HUES6 (cell line): Measurements from ENCODE around the gene LDLRAD3.

ENCODE experiments used
- H3K27ac ChIP-seq: 2 replicates; pipeline ENCODE4 v1.7.0; 2013; ENCODE audit warnings: low read depth, mild to moderate bottlenecking, low read length, inconsistent platforms
- H3K27me3 ChIP-seq: 2 replicates; pipeline ENCODE4 v1.6.1; 2013; ENCODE audit warnings: low read length; ENCODE audit not compliant: control insufficient read depth, insufficient read depth
- H3K36me3 ChIP-seq: 2 replicates; pipeline ENCODE4 v1.6.1; 2013; ENCODE audit warnings: low read length; ENCODE audit not compliant: control insufficient read depth, insufficient read depth
- H3K4me1 ChIP-seq: 2 replicates; pipeline ENCODE4 v1.6.1; 2013; ENCODE audit warnings: low read length; ENCODE audit not compliant: control insufficient read depth, insufficient read depth
- H3K4me3 ChIP-seq: 2 replicates; pipeline ENCODE4 v1.5.1; 2013; ENCODE audit warnings: low read depth, low read length
- H3K9ac ChIP-seq: one replicate; pipeline ENCODE4 v1.6.1; 2013; ENCODE audit warnings: mild to moderate bottlenecking, low read length
- H3K9me3 ChIP-seq: 2 replicates; pipeline ENCODE4 v1.6.1; 2013; ENCODE audit warnings: low read depth, low read length; ENCODE audit not compliant: control insufficient read depth, insufficient read depth

LDLRAD3 gene

GRCh38 chr11:35927682-35928081, 16.2 kb upstream of the LDLRAD3 start:
- Histone ChIP-seq H3K27me3 (no peaks in the 10 kb centered on the region), H3K36me3 (no peaks in the 10 kb centered on the region), H3K9me3 (peaks cover 6% of the 10 kb centered on the region), H3K4me1 (no peaks in the 10 kb centered on the region), H3K9ac (no peak overlapping the region), H3K27ac (no peak overlapping the region), H3K4me3 (no peak overlapping the region)

- no peaks in the 10 kb centered on the region for H3K36me3 ChIP-seq
- H3K4me3 ChIP-seq = no peak overlapping the region
- no peaks in the 10 kb centered on the region for H3K4me1 ChIP-seq
- peaks cover 6% of the 10 kb centered on the region for H3K9me3 ChIP-seq
- no peak overlapping the region for H3K27ac ChIP-seq
- H3K27me3 ChIP-seq = no peaks in the 10 kb centered on the region
- no peak overlapping the region for H3K9ac ChIP-seq
These were observed 15.0 kb upstream of the LDLRAD3 start for GRCh38 chr11:35928688-35929395.

DNA sequence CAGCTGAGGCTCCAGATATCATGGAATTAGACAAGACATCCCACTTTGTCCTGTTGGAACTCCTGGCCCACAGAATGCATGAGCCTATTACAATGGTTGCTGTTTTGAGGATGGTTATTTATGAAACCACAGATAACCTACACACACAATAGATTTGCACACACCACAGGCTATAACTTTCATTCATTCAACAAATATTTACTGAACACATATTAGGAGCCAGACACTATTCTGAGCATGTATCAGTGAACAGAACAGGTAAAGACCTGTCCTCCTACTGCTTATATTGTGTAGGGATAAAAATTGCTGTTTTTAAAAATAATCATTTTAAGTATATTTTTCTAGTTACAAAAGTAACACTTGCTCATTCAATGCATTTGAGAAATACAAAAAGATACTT, 13.4 kb upstream of the LDLRAD3 start:
- H3K9me3 ChIP-seq = peaks cover 6% of the 10 kb centered on the region
- no peak overlapping the region for H3K27ac ChIP-seq

GRCh38 chr11:35932121-35932520, 11.7 kb upstream of the LDLRAD3 start:
- H3K9ac ChIP-seq = no peak overlapping the region
- H3K9me3 ChIP-seq = peaks cover 6% of the 10 kb centered on the region
- H3K4me1 ChIP-seq = no peaks in the 10 kb centered on the region
- H3K27ac ChIP-seq = no peak overlapping the region
- no peaks in the 10 kb centered on the region for H3K27me3 ChIP-seq
- H3K36me3 ChIP-seq = no peaks in the 10 kb centered on the region
- H3K4me3 ChIP-seq = no peak overlapping the region

More for the DNA sequence above, 13.4 kb upstream of the LDLRAD3 start:
- H3K4me3 ChIP-seq = no peak overlapping the region
- no peaks in the 10 kb centered on the region for H3K4me1 ChIP-seq
- H3K36me3 ChIP-seq = no peaks in the 10 kb centered on the region
- H3K9ac ChIP-seq = no peak overlapping the region
- no peaks in the 10 kb centered on the region for H3K27me3 ChIP-seq

DNA sequence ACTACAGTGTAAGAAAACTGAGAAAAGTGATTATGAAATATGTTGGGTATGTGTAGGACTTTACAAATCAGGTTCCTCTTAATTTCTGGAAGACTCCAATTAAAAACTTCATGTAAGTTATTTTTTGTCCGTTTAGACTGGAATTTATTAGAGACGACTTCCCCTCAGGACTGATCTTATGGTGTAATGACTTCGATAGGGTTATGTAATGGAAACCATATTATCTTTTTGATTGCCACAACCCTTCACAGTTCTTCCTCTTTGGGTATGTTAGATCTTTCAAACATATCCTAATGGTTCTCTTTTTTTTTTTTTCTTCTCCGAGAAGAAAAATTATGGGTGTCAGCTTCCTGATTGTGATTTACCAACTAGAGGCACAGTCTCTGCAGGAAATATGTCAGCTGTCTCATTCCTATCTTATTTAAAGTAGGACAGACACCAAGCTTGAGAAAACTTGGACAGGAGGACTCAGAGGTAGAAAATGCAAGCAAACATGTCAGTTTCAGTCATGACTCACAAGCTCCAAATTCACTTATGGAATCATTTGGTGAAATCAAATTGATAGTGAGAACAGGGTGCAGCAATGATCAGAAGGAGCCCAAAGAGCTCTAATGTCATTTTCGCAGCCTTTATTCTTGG, 11.1 kb upstream of the LDLRAD3 start:
- Histone ChIP-seq H3K4me1 (peaks cover 4% of the 10 kb centered on the region; the same call in 1 of the 2 replicates), H3K9me3 (peaks cover 6% of the 10 kb centered on the region), H3K4me3 (no peak overlapping the region), H3K27me3 (no peaks in the 10 kb centered on the region), H3K27ac (no peak overlapping the region), H3K36me3 (no peaks in the 10 kb centered on the region), H3K9ac (no peak overlapping the region)

DNA sequence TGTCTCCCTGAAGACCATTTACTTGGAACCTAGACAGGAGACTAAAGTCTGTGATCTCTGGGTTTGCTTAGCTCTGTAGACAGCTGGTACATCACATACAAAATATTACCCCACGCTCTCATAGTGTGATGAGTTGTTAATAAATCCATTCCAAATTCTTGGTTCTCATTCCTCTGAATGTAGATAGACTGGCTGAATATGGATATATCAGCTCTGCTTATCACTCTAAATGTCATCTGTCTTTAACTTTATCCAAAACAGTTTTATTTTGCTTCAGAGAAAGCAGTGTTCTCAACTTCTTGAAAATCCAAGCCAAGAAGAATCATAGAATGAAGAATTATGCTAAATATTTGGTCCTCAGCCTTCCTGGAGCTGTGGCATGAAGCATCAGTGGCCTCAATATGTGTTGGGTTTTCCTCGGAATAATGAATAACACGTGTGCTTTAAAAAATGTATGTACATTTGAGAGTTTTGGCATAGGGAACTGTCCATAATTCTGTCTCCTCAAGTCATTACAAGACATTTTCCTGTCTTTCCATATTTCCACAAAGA, 10.5 kb upstream of the LDLRAD3 start:
- H3K27ac ChIP-seq = no peak overlapping the region
- H3K27me3 ChIP-seq = no peaks in the 10 kb centered on the region
- H3K4me1 ChIP-seq = peaks cover 9% of the 10 kb centered on the region
- no peak overlapping the region for H3K4me3 ChIP-seq
- no peaks in the 10 kb centered on the region for H3K36me3 ChIP-seq
- no peak overlapping the region for H3K9ac ChIP-seq
- peaks cover 6% of the 10 kb centered on the region for H3K9me3 ChIP-seq

GRCh38 chr11:35934271-35934670, 9.6 kb upstream of the LDLRAD3 start:
- Histone ChIP-seq H3K9ac (no peak overlapping the region), H3K36me3 (no peaks in the 10 kb centered on the region), H3K9me3 (peaks cover 6% of the 10 kb centered on the region), H3K4me1 (peaks cover 9% of the 10 kb centered on the region), H3K27ac (no peak overlapping the region), H3K27me3 (no peaks in the 10 kb centered on the region), H3K4me3 (no peak overlapping the region)

- no peak overlapping the region for H3K27ac ChIP-seq
- H3K4me3 ChIP-seq = no peak overlapping the region
- no peaks in the 10 kb centered on the region; the same call in 1 of the 2 replicates for H3K27me3 ChIP-seq
- peaks cover 6% of the 10 kb centered on the region for H3K9me3 ChIP-seq
- H3K9ac ChIP-seq = no peak overlapping the region
- H3K36me3 ChIP-seq = no peaks in the 10 kb centered on the region
- H3K4me1 ChIP-seq = peaks cover 9% of the 10 kb centered on the region
These were observed 8.9 kb upstream of the LDLRAD3 start for GRCh38 chr11:35934981-35935380.

- no peak overlapping the region for H3K27ac ChIP-seq
- peaks cover 9% of the 10 kb centered on the region for H3K4me1 ChIP-seq
- no peak overlapping the region for H3K4me3 ChIP-seq
- no peaks in the 10 kb centered on the region for H3K36me3 ChIP-seq
- no peaks in the 10 kb centered on the region; the same call in 1 of the 2 replicates for H3K27me3 ChIP-seq
- H3K9me3 ChIP-seq = peaks cover 6% of the 10 kb centered on the region
- no peak overlapping the region for H3K9ac ChIP-seq
These were observed 8.5 kb upstream of the LDLRAD3 start for GRCh38 chr11:35935390-35935789.

DNA sequence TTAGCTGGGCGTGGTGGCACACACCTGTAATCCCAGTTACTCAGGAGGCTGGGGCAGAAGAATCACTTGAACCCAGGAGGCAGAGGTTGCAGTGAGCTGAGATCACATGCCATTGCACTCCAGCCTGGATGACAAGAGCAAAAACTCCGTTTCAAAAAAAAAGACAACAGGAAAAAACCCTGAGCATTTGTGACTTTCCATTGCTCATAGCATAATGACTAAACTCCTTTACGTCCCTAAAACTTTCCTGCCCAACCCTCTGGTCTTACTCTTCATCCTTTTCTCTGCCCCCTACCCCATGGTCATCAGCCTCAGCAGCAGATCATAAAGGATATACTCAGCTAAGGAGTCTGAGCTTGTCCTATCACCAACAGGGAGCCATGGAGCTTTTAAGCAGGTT, 6.8 kb upstream of the LDLRAD3 start:
- Histone ChIP-seq H3K9ac (no peak overlapping the region), H3K4me3 (no peak overlapping the region), H3K9me3 (peaks cover 2% of the 10 kb centered on the region)

DNA sequence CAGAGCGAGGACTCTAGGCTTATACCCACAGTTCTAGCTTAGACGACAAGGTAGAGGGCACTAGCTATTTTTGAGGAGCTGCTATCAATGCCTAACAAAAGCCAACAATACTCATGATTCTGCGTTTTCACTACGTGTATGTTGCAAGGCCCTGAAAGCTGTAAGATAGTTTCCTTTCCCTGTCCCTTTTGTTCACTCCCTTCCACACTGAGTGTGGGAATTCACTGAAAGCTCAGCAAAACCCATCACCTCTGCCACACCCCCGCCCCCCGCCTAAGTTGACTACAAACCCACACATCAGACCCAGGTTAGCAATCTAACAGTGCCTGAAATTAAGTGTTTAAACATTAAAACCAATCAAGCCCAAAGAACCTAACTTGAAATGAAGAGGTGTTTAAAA, 6.2 kb upstream of the LDLRAD3 start:
- Histone ChIP-seq H3K4me1 (peaks cover 10% of the 10 kb centered on the region), H3K4me3 (no peak overlapping the region), H3K27ac (no peak overlapping the region), H3K9me3 (no peaks in the 10 kb centered on the region), H3K27me3 (peaks cover 2% of the 10 kb centered on the region; the same call in 1 of the 2 replicates), H3K36me3 (no peaks in the 10 kb centered on the region), H3K9ac (no peak overlapping the region)

More for the DNA sequence above, 6.8 kb upstream of the LDLRAD3 start:
- no peak overlapping the region for H3K27ac ChIP-seq
- H3K4me1 ChIP-seq = peaks cover 9% of the 10 kb centered on the region
- no peaks in the 10 kb centered on the region for H3K36me3 ChIP-seq
- no peaks in the 10 kb centered on the region; the same call in 1 of the 2 replicates for H3K27me3 ChIP-seq
